Ishikawa (cell line): ENCODE measurements around the gene PMEPA1.

Experiments used
- CEBPB ChIP-seq: IDR thresholded peaks from 2 replicates; pipeline ENCODE4 v1.6.1; 2012
- CREB1 ChIP-seq: IDR thresholded peaks from 2 replicates; pipeline ENCODE4 v1.6.1; 2012; ENCODE audit warnings: low read depth
- EGR1 ChIP-seq: IDR thresholded peaks from 2 replicates; pipeline ENCODE4 v1.6.1; 2012
- EP300 ChIP-seq: IDR thresholded peaks from 2 replicates; pipeline ENCODE4 v1.6.1; 2012; ENCODE audit warnings: borderline replicate concordance
- FOXM1 ChIP-seq: IDR thresholded peaks from 2 replicates; pipeline ENCODE4 v1.6.1; 2012; ENCODE audit warnings: low read depth, borderline replicate concordance
- NFIC ChIP-seq: IDR thresholded peaks from 2 replicates; pipeline ENCODE4 v1.6.1; 2012
- RAD21 ChIP-seq: IDR thresholded peaks from 2 replicates; pipeline ENCODE4 v1.6.1; 2012; ENCODE audit warnings: low read depth
- TAF1 ChIP-seq: IDR thresholded peaks from 2 replicates; pipeline ENCODE4 v1.6.1; 2012; ENCODE audit warnings: low read depth, mild to moderate bottlenecking
- TCF12 ChIP-seq: IDR thresholded peaks from 2 replicates; pipeline ENCODE4 v1.6.1; 2012; ENCODE audit warnings: low read depth
- TEAD4 ChIP-seq: IDR thresholded peaks from 2 replicates; pipeline ENCODE4 v1.6.1; 2012
- YY1 ChIP-seq: IDR thresholded peaks from 2 replicates; pipeline ENCODE4 v1.6.1; 2012; ENCODE audit warnings: low read depth
- ZBTB7A ChIP-seq: IDR thresholded peaks from 2 replicates; pipeline ENCODE4 v1.6.1; 2012; ENCODE audit warnings: low read depth
- TF ChIP-seq, protein P1 (sequence below): IDR thresholded peaks from 2 replicates; pipeline ENCODE4 v1.6.1; 2012
- TF ChIP-seq, protein P2 (sequence below): IDR thresholded peaks from 2 replicates; pipeline ENCODE4 v1.6.1; 2012
- TF ChIP-seq, protein P3 (sequence below): IDR thresholded peaks from 2 replicates; pipeline ENCODE4 v1.6.1; 2012; ENCODE audit warnings: low read depth, mild to moderate bottlenecking

Gene PMEPA1

DNA sequence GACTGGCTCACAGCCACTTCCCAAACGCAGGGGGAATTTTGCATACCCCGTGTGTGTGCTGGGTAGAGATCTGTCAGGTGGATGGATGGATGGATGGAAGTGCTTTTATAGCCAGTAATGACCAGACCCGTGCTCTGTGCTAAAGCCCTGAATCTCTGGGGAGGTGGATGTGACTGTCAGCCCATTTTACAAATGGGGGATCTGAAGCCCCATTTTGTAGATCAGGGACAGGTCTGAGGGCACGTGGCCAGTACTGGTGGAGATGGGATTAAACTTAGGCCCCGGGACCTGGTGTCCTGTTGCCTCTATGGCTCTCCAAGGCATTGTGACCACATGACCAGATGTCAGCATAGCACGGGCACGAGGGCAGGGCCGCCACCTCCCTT, 51.4 kb downstream of the PMEPA1 start:
- TF ChIP-seq CEBPB, result no peak
- no peak for TF ChIP-seq EP300

DNA sequence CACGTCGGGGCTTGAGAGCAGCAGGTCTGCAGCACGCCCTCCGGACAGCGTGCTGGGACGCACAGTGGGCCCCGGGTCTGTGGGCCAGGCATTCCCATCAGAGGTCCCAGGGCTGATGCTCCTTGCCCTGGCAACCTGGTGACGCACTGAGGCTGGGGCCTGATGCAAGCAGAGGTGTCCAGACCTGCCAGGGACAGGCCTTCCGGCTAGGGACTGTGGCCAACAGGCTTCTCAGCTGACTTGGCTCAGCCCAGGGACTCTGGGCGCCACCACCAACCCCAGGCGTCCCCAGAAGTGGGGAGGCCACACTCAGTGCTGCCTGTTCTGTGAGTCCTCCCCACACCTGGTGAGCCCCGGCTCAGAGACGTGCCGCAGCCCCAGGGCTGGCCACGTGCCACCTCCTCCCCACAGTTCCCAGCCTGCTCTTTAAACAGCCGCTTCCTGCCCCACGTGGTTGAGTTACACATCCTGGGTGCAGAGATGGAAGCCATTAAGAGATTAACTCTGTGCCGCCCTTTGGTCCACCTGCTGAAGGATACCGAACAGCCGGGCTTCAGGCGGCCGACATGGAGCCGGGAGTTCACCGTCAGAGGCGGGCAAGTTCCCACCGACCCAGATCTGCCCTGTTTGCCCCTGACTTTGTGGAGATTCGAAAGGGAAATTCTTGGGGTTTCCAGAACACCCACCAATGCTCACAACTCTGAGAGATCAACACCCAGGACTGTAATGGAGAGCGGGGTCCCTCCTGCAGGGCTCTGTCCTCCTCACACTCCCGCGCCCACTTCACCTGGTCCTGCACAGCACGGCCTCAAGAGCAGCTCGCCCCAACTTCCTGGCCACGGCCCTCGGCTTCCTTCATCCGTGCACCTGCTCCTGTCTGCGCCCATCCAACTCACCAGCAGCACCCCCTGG, 52.0 kb downstream of the PMEPA1 start:
- TF ChIP-seq, protein P1, sequence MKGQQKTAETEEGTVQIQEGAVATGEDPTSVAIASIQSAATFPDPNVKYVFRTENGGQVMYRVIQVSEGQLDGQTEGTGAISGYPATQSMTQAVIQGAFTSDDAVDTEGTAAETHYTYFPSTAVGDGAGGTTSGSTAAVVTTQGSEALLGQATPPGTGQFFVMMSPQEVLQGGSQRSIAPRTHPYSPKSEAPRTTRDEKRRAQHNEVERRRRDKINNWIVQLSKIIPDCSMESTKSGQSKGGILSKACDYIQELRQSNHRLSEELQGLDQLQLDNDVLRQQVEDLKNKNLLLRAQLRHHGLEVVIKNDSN, result no peak
- no peak for TF ChIP-seq TCF12
- no peak for TF ChIP-seq YY1
- TF ChIP-seq TEAD4, result no peak
- no peak for TF ChIP-seq EP300
- no peak for TF ChIP-seq FOXM1
- no peak for TF ChIP-seq CEBPB
- no peak for TF ChIP-seq CREB1
- no peak for TF ChIP-seq EGR1
- TF ChIP-seq RAD21, result no peak
- TF ChIP-seq, protein P2, sequence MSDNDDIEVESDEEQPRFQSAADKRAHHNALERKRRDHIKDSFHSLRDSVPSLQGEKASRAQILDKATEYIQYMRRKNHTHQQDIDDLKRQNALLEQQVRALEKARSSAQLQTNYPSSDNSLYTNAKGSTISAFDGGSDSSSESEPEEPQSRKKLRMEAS, result no peak
- TF ChIP-seq ZBTB7A, result no peak

DNA sequence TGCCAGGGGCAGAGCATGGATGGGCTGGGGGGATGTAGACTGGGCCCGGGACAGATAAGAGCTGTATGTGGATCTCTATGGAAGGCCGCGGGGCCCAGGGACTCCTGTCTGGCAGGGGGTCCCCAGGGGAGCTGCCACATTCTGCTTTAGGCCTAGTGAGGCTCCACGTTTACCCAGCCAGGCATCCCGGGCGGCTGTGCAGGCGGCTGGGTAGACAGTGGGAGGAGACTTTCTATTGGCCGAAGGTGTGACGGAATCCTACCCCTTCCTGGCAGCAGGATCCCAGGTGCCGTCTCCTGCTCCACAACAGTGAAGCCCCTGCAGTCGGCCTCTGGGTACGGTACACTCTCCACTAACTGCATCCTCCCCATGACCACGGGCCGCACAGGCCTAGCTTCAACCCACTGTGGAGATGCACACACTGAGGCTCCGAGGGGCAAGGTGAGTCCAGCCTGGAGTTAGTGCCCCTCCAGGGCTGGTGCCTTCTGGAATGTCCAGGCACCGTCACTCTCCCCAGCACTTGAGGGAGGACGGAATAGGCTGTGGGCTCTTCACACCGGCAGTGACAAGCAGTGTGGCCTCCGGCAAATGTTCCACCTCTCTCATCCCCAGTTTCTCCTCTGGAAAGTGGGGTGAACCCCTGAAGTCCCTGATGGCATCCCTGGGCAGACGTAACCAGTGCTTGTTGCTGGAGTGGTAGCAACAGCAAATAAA, 52.8 kb downstream of the PMEPA1 start:
- TF ChIP-seq EP300, result no peak
- TF ChIP-seq, protein P3, sequence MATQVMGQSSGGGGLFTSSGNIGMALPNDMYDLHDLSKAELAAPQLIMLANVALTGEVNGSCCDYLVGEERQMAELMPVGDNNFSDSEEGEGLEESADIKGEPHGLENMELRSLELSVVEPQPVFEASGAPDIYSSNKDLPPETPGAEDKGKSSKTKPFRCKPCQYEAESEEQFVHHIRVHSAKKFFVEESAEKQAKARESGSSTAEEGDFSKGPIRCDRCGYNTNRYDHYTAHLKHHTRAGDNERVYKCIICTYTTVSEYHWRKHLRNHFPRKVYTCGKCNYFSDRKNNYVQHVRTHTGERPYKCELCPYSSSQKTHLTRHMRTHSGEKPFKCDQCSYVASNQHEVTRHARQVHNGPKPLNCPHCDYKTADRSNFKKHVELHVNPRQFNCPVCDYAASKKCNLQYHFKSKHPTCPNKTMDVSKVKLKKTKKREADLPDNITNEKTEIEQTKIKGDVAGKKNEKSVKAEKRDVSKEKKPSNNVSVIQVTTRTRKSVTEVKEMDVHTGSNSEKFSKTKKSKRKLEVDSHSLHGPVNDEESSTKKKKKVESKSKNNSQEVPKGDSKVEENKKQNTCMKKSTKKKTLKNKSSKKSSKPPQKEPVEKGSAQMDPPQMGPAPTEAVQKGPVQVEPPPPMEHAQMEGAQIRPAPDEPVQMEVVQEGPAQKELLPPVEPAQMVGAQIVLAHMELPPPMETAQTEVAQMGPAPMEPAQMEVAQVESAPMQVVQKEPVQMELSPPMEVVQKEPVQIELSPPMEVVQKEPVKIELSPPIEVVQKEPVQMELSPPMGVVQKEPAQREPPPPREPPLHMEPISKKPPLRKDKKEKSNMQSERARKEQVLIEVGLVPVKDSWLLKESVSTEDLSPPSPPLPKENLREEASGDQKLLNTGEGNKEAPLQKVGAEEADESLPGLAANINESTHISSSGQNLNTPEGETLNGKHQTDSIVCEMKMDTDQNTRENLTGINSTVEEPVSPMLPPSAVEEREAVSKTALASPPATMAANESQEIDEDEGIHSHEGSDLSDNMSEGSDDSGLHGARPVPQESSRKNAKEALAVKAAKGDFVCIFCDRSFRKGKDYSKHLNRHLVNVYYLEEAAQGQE, result no peak
- TF ChIP-seq NFIC, result no peak
- no peak for TF ChIP-seq TAF1
- TF ChIP-seq CREB1, result no peak
- TF ChIP-seq CEBPB, result no peak
- no peak for TF ChIP-seq EGR1
- no peak for TF ChIP-seq FOXM1

DNA sequence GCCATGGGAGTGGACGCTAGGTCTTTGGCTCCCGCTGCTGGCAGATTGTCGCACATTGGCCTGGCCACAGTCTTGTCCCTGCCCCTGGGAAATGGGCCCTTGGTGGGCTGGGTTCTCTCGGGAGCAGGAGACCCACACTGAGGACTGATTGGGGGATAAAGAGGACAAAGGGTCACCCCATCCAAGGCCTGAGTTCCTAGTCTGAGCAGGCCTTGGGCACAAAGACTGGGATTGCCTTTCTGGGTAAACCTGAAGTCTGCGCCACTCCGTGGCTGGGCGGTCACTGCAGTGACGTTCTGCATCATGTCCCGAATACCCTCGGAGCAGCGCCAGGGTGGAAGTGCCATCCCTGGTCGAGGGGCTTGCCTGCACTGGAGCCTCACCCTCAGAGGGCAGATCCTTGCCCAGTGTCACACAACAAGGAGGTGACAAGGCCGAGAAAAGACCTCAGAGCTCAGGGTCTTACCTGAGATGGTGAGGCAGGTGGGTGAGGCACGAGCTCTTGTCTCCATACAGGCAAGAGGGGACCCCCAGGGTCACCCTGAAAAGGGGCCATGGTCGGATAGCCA, 53.5 kb downstream of the PMEPA1 start:
- no peak for TF ChIP-seq FOXM1

DNA sequence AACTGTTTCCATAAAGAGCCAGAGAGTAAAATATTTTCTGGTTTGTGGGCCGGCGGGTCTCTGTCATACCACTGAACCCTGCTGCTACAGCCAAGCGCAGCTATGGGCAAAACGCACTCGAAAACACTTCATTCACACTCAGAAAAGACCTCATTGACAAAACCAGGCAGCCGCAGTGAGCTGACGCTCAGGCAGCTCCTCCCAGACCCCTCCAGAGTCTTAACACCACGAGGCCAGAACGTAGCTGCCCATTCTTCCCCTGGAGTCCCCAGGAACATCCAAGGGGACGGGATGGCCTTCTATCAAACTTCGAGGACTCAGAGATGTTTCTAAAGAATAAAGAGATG, 54.0 kb downstream of the PMEPA1 start:
- no peak for TF ChIP-seq TEAD4
- TF ChIP-seq FOXM1, result no peak
- no peak for TF ChIP-seq CREB1
- TF ChIP-seq, protein P2, result no peak
- TF ChIP-seq EGR1, result no peak
- TF ChIP-seq, protein P1, result no peak
- no peak for TF ChIP-seq YY1
- no peak for TF ChIP-seq EP300
- no peak for TF ChIP-seq RAD21
- TF ChIP-seq TAF1, result no peak
- TF ChIP-seq CEBPB, result no peak
- no peak for TF ChIP-seq ZBTB7A
- no peak for TF ChIP-seq NFIC
- TF ChIP-seq TCF12, result no peak
- TF ChIP-seq, protein P3, result no peak
